ENCODE measurements around the gene DAPK1.

DNA sequence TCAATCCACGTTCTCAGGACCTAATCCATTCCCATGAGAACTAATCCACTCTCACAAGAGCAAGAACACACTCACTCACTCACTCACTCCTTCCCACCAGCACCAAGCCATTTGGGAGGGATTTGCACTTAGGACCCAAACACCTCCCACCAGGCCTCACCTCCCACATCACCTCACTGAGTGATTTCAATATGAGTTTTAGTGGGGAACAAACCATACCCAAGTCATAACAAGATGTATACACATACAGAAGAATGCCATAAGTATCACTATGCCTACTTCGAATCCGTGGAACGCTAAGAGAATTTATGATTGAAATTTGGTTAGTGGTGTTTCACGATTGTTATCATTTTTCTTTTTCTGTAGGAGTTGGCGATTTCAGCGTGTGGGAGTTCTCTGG lies 199.0 kb downstream of the DAPK1 start:
- no peak for TF ChIP-seq EED (IDR thresholded peaks at IDR 0.05; ENCODE audit: low read depth)
- TF ChIP-seq NFYB (IDR thresholded peaks at IDR 0.05; ENCODE audit: insufficient read depth, low read depth, low read length) = no peak
- TF ChIP-seq, protein P1, sequence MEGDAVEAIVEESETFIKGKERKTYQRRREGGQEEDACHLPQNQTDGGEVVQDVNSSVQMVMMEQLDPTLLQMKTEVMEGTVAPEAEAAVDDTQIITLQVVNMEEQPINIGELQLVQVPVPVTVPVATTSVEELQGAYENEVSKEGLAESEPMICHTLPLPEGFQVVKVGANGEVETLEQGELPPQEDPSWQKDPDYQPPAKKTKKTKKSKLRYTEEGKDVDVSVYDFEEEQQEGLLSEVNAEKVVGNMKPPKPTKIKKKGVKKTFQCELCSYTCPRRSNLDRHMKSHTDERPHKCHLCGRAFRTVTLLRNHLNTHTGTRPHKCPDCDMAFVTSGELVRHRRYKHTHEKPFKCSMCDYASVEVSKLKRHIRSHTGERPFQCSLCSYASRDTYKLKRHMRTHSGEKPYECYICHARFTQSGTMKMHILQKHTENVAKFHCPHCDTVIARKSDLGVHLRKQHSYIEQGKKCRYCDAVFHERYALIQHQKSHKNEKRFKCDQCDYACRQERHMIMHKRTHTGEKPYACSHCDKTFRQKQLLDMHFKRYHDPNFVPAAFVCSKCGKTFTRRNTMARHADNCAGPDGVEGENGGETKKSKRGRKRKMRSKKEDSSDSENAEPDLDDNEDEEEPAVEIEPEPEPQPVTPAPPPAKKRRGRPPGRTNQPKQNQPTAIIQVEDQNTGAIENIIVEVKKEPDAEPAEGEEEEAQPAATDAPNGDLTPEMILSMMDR (IDR thresholded peaks at IDR 0.05 in 2 of 3, conservative IDR thresholded peaks at IDR 0.05 in 1 of 3; ENCODE audit: control insufficient read depth in 2 of 3, extremely low read depth in 1 of 3, insufficient read depth in 1 of 3, low read depth in 3 of 3, low read length in 3 of 3) = no peak
- TF ChIP-seq, protein P2, sequence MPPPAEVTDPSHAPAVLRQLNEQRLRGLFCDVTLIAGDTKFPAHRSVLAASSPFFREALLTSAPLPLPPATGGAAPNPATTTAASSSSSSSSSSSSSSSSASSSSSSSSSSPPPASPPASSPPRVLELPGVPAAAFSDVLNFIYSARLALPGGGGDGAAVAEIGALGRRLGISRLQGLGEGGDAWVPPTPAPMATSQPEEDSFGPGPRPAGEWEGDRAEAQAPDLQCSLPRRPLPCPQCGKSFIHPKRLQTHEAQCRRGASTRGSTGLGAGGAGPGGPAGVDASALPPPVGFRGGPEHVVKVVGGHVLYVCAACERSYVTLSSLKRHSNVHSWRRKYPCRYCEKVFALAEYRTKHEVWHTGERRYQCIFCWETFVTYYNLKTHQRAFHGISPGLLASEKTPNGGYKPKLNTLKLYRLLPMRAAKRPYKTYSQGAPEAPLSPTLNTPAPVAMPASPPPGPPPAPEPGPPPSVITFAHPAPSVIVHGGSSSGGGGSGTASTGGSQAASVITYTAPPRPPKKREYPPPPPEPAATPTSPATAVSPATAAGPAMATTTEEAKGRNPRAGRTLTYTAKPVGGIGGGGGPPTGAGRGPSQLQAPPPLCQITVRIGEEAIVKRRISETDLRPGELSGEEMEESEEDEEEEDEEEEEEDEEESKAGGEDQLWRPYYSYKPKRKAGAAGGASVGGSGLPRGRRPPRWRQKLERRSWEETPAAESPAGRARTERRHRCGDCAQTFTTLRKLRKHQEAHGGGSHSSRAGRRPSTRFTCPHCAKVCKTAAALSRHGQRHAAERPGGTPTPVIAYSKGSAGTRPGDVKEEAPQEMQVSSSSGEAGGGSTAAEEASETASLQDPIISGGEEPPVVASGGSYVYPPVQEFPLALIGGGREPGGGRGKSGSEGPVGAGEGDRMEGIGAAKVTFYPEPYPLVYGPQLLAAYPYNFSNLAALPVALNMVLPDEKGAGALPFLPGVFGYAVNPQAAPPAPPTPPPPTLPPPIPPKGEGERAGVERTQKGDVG (CRISPR knock-in tag; IDR thresholded peaks at IDR 0.05) = no peak
- TF ChIP-seq POLR2A (IDR thresholded peaks at IDR 0.05; ENCODE audit: low read depth, low read length) = no peak
